Muscle layer of duodenum (tissue), 2 donors: Measurements from ENCODE around the gene ZNF384.

Source experiments
- H3K27ac ChIP-seq: one replicate; pipeline ENCODE4 v1.7.0; 2013; ENCODE audit warnings: mild to moderate bottlenecking, low read length
- H3K27me3 ChIP-seq: one replicate; pipeline ENCODE4 v1.7.0; 2013; ENCODE audit warnings: low read depth, mild to moderate bottlenecking, control low read depth, low read length
- H3K36me3 ChIP-seq, 2 donors: one replicate each; pipeline ENCODE4 v1.7.0; 2013; ENCODE audit warnings: low read length in 2 of 2, control low read depth in 1 of 2, mild to moderate bottlenecking in 1 of 2; ENCODE audit not compliant: insufficient read depth in 2 of 2, control insufficient read depth in 1 of 2
- H3K4me1 ChIP-seq, 2 donors: one replicate each; pipeline ENCODE4 v1.7.0; 2013; ENCODE audit warnings: low read length in 2 of 2, mild to moderate bottlenecking in 2 of 2, control low read depth in 1 of 2, moderate library complexity in 1 of 2; ENCODE audit not compliant: insufficient read depth in 2 of 2, control insufficient read depth in 1 of 2
- H3K4me3 ChIP-seq, 2 donors: one replicate each; pipeline ENCODE4 v1.7.0; 2013; ENCODE audit warnings: low read length in 2 of 2, low read depth in 1 of 2, mild to moderate bottlenecking in 1 of 2
- H3K9me3 ChIP-seq, 2 donors: one replicate each; pipeline ENCODE4 v1.7.0; 2013; ENCODE audit warnings: low read length in 2 of 2, control low read depth in 1 of 2, mild to moderate bottlenecking in 1 of 2; ENCODE audit not compliant: control insufficient read depth in 1 of 2
- donor health status: healthy.

ZNF384 gene

DNA sequence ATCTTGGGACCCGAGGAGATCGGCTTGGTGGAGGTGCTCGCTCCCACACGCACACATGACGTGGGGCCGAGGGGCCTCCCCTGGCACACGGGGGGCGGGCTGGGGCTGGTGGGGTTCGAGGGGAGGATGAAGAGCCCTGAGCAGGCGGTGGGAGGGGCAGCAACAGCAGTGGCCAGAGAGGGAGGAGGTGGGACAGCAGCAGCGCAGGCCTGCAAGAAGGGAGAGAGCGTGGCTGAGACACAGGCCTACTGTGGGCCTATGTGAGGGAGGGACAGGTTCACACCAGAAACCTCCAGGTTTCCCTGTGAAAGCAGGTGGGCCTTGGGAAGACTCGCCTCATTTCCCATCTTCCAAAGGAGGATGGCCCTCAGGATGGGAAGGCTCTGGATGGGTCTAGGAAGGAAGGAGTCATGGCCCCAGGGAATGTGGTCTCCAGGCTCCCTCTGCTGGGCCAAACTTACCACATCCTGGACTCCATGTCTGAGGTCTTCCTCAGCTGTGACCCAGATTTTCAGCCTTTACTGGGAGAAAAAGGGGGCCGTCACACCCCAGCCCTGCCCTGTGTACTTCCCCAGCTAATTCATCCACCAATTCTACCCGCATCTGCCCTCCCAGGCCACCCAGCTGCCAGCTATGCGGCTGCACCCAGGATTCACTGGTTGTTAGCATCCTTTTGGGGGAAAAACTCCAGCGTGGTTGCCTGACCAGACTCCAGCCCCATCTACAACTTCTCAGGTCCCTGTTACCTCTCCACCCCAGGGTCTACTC lies 8.6 kb upstream of the ZNF384 start:
- Histone ChIP-seq H3K27me3 (peaks cover 22% of the 10 kb centered on the region), H3K27ac (no peak overlapping the region), H3K9me3 (peaks cover 0 to 6% of the 10 kb centered on the region in 2 donors)

DNA sequence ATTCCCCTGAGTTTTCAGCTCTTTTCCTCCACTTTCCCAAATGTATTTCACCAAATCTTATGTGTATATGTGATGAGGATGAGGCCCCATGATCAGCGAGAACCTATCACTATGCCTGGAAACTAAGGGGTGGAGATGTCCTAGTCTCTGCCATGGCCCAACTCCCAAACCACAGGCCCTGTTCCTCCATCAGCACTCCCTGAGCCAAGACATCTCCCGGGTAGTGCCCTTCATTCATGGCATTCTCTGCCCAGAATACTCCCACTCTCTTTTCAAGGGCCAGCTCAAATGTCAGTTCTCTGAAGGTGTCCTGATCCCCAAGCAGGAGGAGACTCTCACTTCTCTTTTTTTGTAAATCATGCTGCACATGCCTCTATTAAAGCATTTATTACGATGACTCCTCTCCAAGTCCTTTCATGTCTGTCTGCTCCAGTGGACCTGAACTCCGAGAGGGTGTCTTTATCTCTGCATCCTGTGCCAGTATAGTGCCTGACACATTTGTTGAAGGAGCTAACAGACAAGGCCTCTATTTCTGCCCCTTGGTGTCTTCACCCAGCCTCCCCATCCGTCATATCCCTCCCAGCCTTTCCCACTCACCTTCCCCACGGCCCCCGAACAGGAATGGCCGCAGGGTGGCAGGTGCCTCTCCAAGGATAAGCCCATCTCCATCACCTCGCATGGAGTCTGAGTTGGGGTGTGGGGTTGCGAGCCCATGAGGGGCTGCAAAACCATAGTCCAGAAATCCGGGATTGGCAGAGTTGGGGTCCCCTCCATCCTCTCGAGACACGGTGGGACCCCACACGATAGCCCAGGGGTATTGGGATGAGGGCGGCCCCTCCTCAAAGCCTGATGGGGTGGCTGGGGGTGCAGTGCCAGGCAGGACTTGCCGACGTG lies 7.8 kb upstream of the ZNF384 start:
- Histone ChIP-seq H3K27ac (no peak overlapping the region), H3K36me3 (no peaks in the 10 kb centered on the region), H3K9me3 (peaks cover 0 to 6% of the 10 kb centered on the region in 2 donors), H3K27me3 (peaks cover 22% of the 10 kb centered on the region), H3K4me3 (no peak overlapping the region), H3K4me1 (peaks cover 0 to 9% of the 10 kb centered on the region in 2 donors)

More for the DNA sequence above, 8.6 kb upstream of the ZNF384 start:
- no peak overlapping the region for H3K4me3 ChIP-seq
- H3K4me1 ChIP-seq, result peaks cover 0 to 9% of the 10 kb centered on the region in 2 donors
- no peaks in the 10 kb centered on the region for H3K36me3 ChIP-seq

DNA sequence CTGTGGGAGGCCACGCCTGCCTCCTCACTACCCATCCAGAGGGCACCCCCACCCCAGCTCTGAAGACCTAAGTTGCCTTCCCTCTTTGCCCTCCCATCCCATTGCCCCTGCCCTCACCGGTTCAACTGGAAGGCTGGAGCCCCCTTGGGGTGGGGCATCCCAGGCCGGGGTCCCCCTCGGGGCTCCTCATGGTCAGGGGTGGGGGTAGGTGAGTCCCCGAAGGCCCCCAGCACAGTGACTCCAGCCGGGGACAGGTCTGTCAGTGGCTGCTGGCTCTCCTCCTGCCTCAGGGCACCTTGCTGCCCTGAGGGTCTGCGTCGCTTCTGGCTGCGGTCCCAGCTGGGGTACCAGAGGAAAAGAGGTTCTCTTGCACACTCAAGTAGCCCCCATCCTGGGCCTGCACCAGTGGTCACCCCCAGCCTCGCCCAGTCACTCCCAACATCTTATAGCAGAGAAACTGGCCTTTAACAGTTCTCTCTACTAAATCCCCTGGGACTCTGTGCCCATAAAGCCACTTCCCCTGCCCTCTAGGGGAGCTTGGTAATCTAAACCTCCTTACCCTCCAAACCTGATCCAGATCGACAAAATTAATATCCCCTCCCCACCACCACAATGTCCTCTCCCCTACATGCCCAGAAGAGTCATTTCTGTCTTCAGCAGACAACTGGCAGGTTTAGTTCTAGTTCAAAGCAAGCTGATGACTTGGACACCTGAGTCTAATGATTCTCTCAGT lies 6.3 kb upstream of the ZNF384 start:
- Histone ChIP-seq H3K27ac (no peak overlapping the region), H3K27me3 (peaks cover 11% of the 10 kb centered on the region), H3K4me3 (no peak overlapping the region), H3K36me3 (no peaks in the 10 kb centered on the region), H3K4me1 (peaks cover 0 to 12% of the 10 kb centered on the region in 2 donors), H3K9me3 (no peaks in the 10 kb centered on the region)

DNA sequence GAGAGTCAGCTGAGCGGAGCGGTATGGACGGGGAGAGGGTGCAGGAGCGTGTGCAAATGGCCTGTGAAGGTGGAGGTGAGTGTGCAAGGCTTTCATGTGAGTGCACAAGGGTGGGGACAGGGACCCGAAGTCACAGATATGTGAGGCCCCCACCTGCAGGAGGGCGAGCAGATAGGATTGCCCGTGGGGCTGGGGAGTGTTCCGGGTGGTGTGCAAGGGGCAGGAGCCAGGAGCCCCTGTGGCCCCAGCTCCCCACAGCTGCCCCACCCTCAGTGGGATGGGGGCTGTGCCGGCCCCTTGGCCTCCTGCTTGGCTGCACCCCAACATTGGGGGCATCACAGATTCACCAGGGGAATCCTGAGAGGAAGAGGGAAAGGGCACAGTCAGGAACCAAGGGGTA lies 5.5 kb upstream of the ZNF384 start:
- Histone ChIP-seq H3K27ac (no peak overlapping the region), H3K4me1 (peaks cover 3 to 12% of the 10 kb centered on the region in 2 donors), H3K9me3 (no peaks in the 10 kb centered on the region), H3K36me3 (no peaks in the 10 kb centered on the region), H3K27me3 (peaks cover 10% of the 10 kb centered on the region), H3K4me3 (no peak overlapping the region)

DNA sequence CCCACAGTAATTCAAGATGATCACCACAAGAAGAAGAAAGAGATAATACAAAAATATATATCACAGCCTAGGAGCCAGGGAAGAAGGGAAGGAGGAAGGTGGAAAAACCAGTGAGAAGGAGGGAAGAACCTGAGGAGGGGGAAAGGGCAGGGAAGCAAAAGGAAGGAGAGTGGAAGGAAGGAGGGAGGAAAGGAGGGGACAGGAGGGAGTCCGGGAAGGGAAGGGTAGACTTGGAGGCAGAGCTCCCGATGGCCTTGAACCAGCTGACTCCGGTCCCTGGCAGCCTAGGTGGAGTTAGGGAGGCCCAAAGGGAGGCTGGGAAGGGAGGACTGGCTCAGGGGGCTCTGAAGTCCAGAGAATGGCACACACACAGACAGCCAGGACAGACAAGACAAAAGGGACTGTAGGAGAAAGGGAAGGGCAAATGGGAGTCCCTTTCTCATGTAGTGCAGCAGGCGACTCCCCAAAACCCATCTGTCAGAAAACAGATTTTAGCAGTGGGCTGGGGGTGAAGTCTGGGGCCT lies 4.7 kb upstream of the ZNF384 start:
- H3K4me1 ChIP-seq, result peaks cover 3 to 11% of the 10 kb centered on the region in 2 donors
- H3K9me3 ChIP-seq, result no peaks in the 10 kb centered on the region
- no peak overlapping the region for H3K27ac ChIP-seq
- H3K36me3 ChIP-seq, result no peaks in the 10 kb centered on the region
- peaks cover 6% of the 10 kb centered on the region for H3K27me3 ChIP-seq
- H3K4me3 ChIP-seq, result no peak overlapping the region

DNA sequence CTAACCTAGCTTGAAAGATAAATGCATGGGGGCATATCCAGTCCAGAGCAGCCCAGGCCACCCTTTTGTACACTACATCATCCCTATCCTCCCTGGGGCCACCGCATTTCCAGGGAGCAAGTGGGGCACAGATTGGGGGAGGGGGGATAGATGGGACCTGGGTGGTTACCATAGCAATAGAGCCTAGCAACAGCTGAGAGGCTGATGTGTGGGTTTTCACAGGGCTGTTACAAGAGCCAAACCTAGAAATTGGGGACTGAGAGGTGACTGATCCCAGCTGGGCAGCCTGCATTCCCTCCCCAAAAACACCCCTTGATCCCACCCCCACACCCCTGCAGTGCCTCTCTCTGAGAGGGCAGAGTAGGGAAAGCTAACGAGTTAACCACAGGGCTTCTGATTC lies 3.7 kb upstream of the ZNF384 start:
- no peak overlapping the region for H3K4me3 ChIP-seq
- H3K27me3 ChIP-seq, result no peaks in the 10 kb centered on the region
- H3K36me3 ChIP-seq, result no peaks in the 10 kb centered on the region
- peaks cover 7 to 17% of the 10 kb centered on the region in 2 donors for H3K4me1 ChIP-seq
- no peaks in the 10 kb centered on the region for H3K9me3 ChIP-seq
- H3K27ac ChIP-seq, result no peak overlapping the region

DNA sequence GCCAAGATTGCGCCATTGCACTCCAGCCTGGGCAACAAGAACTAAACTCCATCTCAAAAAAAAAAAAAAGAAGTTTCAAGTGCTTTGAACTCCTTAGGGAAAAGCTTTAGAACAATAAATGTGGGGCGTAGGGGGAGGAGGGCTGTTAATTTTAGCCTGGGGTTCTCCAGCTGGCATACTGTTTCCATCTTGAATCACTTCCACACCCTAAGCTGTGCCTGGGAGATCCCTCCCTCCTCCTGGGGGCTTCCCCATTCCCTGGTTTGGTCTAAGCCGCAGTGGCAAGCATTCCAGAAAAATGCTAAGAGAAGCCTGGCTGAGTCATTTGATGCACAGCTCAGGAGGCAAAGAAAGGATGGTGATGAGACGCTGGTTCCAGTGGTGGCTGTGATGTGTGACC lies 2.3 kb upstream of the ZNF384 start:
- H3K4me1 ChIP-seq, result peaks cover 12 to 31% of the 10 kb centered on the region in 2 donors
- no peak overlapping the region for H3K27ac ChIP-seq
- H3K27me3 ChIP-seq, result no peaks in the 10 kb centered on the region
- H3K36me3 ChIP-seq, result no peaks in the 10 kb centered on the region
- H3K9me3 ChIP-seq, result no peaks in the 10 kb centered on the region
- H3K4me3 ChIP-seq, result no peak overlapping the region

DNA sequence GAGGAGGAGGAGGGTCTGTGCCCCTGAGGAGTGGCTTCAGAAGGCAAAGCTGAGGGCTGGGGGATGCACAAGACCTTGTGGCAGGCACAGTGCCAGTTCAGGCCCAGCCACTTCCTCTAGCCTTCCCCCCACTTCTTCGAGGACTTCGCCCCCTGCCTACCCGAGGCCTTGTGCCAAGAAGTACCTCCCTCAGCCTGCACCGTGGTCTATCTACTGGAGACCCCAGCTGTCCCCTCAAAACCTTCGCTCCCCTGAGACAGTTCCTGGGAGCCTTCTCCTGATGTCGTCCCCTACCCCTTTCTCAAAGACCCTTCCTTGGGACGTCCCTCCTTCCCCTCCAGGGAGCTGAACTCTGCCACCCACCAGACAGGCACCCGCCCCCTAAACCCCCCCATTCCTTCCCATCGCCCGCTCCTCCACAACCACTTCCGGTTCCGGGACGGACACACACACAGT lies 604 bp downstream of the ZNF384 start:
- Histone ChIP-seq H3K36me3 (peaks cover 0 to 4% of the 10 kb centered on the region in 2 donors), H3K27me3 (no peaks in the 10 kb centered on the region), H3K4me1 (peaks cover 12 to 44% of the 10 kb centered on the region in 2 donors), H3K9me3 (no peaks in the 10 kb centered on the region), H3K4me3 (peak overlapping the region; percentile 70 to 82), H3K27ac (peak overlapping the region; percentile 83)

DNA sequence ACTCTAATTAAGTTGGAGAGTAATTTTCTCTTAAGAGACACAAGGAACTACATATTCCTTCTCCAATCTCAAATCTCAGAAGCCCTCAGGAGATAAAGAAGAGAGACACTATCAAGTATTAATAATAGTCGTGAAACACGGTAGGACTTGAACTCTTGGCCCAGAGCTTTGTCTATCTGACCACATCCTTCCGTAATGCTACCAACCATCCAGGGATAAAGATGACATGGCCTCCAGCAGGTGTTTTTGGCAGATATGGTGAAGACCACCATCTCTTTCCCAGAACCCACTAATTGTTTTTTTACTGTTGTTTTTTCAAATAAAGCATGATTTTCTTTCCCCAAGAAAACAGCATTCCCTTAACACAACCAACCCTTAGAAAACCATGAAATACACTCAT lies 3.4 kb downstream of the ZNF384 start:
- H3K4me1 ChIP-seq, result peaks cover 12 to 44% of the 10 kb centered on the region in 2 donors

DNA sequence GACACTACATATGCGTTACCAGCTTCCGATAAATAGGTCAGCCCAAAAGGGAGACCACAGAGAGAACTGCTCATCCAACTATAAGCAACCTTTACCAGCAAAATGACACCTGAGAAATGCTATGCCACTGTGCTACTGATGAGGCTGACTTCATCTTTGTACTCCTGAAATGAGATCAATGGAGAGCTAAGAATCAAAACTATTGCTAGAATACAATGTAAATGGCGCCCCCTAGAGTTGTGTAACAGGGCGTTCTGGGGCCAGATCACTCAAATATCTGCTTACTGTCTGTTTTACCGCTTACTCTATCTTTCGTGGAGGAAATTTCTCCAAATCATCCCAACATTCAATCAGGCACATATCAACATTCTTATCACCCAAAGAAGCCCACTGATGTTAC lies 4.6 kb downstream of the ZNF384 start:
- Histone ChIP-seq H3K4me3 (no peak overlapping the region), H3K9me3 (no peaks in the 10 kb centered on the region), H3K4me1 (peaks cover 9 to 33% of the 10 kb centered on the region in 2 donors), H3K27me3 (no peaks in the 10 kb centered on the region), H3K36me3 (peaks cover 12 to 17% of the 10 kb centered on the region in 2 donors), H3K27ac (no peak overlapping the region)

More for the DNA sequence above, 3.4 kb downstream of the ZNF384 start:
- Histone ChIP-seq H3K9me3 (no peaks in the 10 kb centered on the region), H3K4me3 (no peak overlapping the region), H3K36me3 (peaks cover 7 to 9% of the 10 kb centered on the region in 2 donors), H3K27me3 (no peaks in the 10 kb centered on the region), H3K27ac (no peak overlapping the region)
